Dermis blood vessel endothelial cell (primary cell): ENCODE data around the gene CBFA2T3. TPM values are rescaled to one million over a fixed set of nuclear protein-coding genes. Genes with fewer than 3 reads are reported as not detected.

Experiments
- DNase-seq: peaks from one replicate; pipeline ENCODE4 v3.0.0; 2010
- total RNA-seq: library from RNA; depleted of rRNA; stranded (reverse); fragments of >200 nt; gene quantifications from 2 replicates; pipeline ENCODE4 v1.2.3, GENCODE V29; 2014

CBFA2T3 gene
- total RNA-seq, 1 donor from 2014 or later, result not detected

GRCh38 chr16:88995746-88996535 lies 18.9 kb upstream of the CBFA2T3 start:
- DNase-seq, result no peak

GRCh38 chr16:88995194-88995593 lies 18.2 kb upstream of the CBFA2T3 start:
- no peak for DNase-seq

- no peak for DNase-seq
Measured at GRCh38 chr16:88994695-88995094, 17.7 kb upstream of the CBFA2T3 start.

- DNase-seq, result no peak
Measured at GRCh38 chr16:88993946-88994600, 17.1 kb upstream of the CBFA2T3 start.

GRCh38 chr16:88993166-88993761 lies 16.3 kb upstream of the CBFA2T3 start:
- DNase-seq, result no peak

- DNase-seq, result no peak
Measured at GRCh38 chr16:88992351-88993165, 15.6 kb upstream of the CBFA2T3 start.

- DNase-seq, result no peak
Measured at GRCh38 chr16:88991813-88992350, 14.9 kb upstream of the CBFA2T3 start.

- no peak for DNase-seq
Measured at GRCh38 chr16:88989852-88990547, 13.0 kb upstream of the CBFA2T3 start.

GRCh38 chr16:88988980-88989811 lies 12.2 kb upstream of the CBFA2T3 start:
- no peak for DNase-seq

GRCh38 chr16:88985521-88985920 lies 8.5 kb upstream of the CBFA2T3 start:
- no peak for DNase-seq

GRCh38 chr16:88983771-88984687 lies 7.0 kb upstream of the CBFA2T3 start:
- no peak for DNase-seq

- DNase-seq, result no peak
Measured at GRCh38 chr16:88983165-88983564, 6.2 kb upstream of the CBFA2T3 start.

GRCh38 chr16:88982286-88983084 lies 5.5 kb upstream of the CBFA2T3 start:
- DNase-seq, result no peak

GRCh38 chr16:88979353-88980015 lies 2.5 kb upstream of the CBFA2T3 start:
- no peak for DNase-seq

GRCh38 chr16:88978608-88979346 lies 1.8 kb upstream of the CBFA2T3 start:
- DNase-seq, result no peak

GRCh38 chr16:88977812-88978607 lies 1.0 kb upstream of the CBFA2T3 start:
- no peak for DNase-seq
